Stomach (tissue), 9 donors: ENCODE measurements around the gene CDNF. TPM values are rescaled to one million over a fixed set of nuclear protein-coding genes. Genes with fewer than 3 reads are reported as not detected.

ENCODE experiments used
- DNase-seq, 2 donors: peaks; one replicate each; pipeline versions ENCODE4 v3.0.0 to v3.0.0-alpha.2; 2013 to 2019
- H3K27ac ChIP-seq, 5 donors: fragments of 200-600 bp in 4 of 5; sonication (generic) in 4 of 5; one replicate each; pipeline ENCODE4 v1.5.1; 2013 to 2019; ENCODE audit warnings: mild to moderate bottlenecking in 1 of 5, moderate library complexity in 1 of 5
- H3K27me3 ChIP-seq, 3 donors: fragments of 200-600 bp; sonication (generic); one replicate each; pipeline ENCODE4 v1.5.1; 2017 to 2019; ENCODE audit warnings: mixed run types in 1 of 3
- H3K36me3 ChIP-seq, 4 donors: fragments of 200-600 bp; sonication (generic); 1 replicate in 3 of 4; 2 replicates in 1 of 4; pipeline ENCODE4 v1.5.1; 2016 to 2019
- H3K4me1 ChIP-seq, 4 donors: fragments of 200-600 bp; sonication (generic); one replicate each; pipeline ENCODE4 v1.5.1; 2016 to 2019
- H3K4me3 ChIP-seq, 4 donors: fragments of 200-600 bp; sonication (generic) in 3 of 4; one replicate each; pipeline ENCODE4 v1.5.1; 2016 to 2019; ENCODE audit warnings: mild to moderate bottlenecking in 1 of 4
- H3K9me3 ChIP-seq, 4 donors: fragments of 200-600 bp; sonication (generic); one replicate each; pipeline ENCODE4 v1.5.1; 2016 to 2019
- EP300 ChIP-seq: sonication (generic); formaldehyde crosslinking; IDR thresholded peaks from one replicate; pipeline ENCODE4 v1.6.1; 2017; ENCODE audit warnings: antibody characterized with exemption
- POLR2A ChIP-seq, 4 donors: fragments of 450-650 bp; IDR thresholded peaks; one replicate each; pipeline ENCODE4 v1.6.1; 2016; ENCODE audit warnings: antibody characterized with exemption in 4 of 4, control low read depth in 2 of 4, mild to moderate bottlenecking in 1 of 4, moderate library complexity in 1 of 4
- POLR2AphosphoS5 ChIP-seq, 3 donors: sonication (generic); formaldehyde crosslinking; IDR thresholded peaks; one replicate each; pipeline ENCODE4 v1.6.1; 2016; ENCODE audit warnings: antibody characterized with exemption in 3 of 3
- WGBS, 5 donors: extraction: QIAGEN DNeasy Blood & Tissue Kit in 3 of 5; methylation state at CpG; one replicate each; pipeline versions ENCODE4 v1.1.5 to v1.1.7; 2013 to 2018; 5-methylcytosine and 5-hydroxymethylcytosine counted together
- intact Hi-C: fragments of 100-400 bp; cut with DNase I; formaldehyde crosslinking; loops from one replicate; pipeline ENCODE4 v1.15.1; 2023; ENCODE audit warnings: low total_unique reads
- polyA plus RNA-seq, 3 donors: library from polyadenylated mRNA; stranded (reverse); fragments of 200-250 nt; gene quantifications; one replicate each; pipeline ENCODE4 v1.2.3, GENCODE V29; 2013
- total RNA-seq, 5 donors: library from RNA; depleted of rRNA; stranded (reverse); fragments of >200 nt; gene quantifications; one replicate each; pipeline versions ENCODE4 v1.1.0 to v1.2.3, GENCODE V29; 2014 to 2016
- TF ChIP-seq, protein P1 (sequence below), 7 experiments: fragments of 450-650 bp in 4 of 7; fragments of 200-600 bp in 3 of 7; sonication (generic) in 3 of 7; IDR thresholded peaks; one replicate each; pipeline ENCODE4 v1.5.1; 2016 to 2019; ENCODE audit warnings: antibody characterized with exemption in 7 of 7, control low read depth in 2 of 7, mild to moderate bottlenecking in 1 of 7
- donor health status: healthy with polysubstance abuse.
- donor health status: Bipolar disorder and iron deficiency.
- donor health status: healthy.

Gene CDNF
- total and polyA plus RNA-seq, 8 donors: 0.75 to 212 (median 4.1) TPM; not detected in 3

DNA sequence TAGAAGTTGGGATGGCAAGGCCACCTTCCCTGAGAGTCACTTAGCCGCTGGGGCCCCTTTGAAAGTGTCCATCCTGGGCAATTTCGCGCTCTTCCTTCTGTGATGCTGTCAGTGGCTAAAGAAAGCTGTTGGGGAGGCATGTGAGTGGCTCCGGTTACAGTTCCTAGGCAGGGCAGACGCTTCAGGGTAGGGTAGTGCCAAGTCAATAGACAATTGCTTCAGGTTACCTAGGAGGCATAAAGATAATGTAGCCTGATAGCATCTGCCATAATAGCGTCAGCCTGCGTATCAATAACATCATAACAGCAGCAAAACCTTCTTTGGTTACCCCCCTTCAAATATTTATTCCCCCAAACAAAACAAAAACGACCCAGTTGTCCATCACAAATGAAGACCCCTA lies 63.0 kb downstream of the CDNF start, which contains the start of gene FAM107B:
FAM107B (minus strand) TSS at position 101 of the 400 bp plus-strand sequence. CDS start 234 bp downstream, outside the sequence.
- no peak for DNase-seq
- no peak within 1 kb of the TSS for H3K4me3 ChIP-seq
- intact Hi-C loops: no loop called here
- peak within 1 kb of the TSS in 2 of 5 donors; percentile 20 to 48 for H3K27ac ChIP-seq
- no peak for TF ChIP-seq POLR2AphosphoS5 (IDR thresholded peaks at IDR 0.05)
- TF ChIP-seq, protein P1, sequence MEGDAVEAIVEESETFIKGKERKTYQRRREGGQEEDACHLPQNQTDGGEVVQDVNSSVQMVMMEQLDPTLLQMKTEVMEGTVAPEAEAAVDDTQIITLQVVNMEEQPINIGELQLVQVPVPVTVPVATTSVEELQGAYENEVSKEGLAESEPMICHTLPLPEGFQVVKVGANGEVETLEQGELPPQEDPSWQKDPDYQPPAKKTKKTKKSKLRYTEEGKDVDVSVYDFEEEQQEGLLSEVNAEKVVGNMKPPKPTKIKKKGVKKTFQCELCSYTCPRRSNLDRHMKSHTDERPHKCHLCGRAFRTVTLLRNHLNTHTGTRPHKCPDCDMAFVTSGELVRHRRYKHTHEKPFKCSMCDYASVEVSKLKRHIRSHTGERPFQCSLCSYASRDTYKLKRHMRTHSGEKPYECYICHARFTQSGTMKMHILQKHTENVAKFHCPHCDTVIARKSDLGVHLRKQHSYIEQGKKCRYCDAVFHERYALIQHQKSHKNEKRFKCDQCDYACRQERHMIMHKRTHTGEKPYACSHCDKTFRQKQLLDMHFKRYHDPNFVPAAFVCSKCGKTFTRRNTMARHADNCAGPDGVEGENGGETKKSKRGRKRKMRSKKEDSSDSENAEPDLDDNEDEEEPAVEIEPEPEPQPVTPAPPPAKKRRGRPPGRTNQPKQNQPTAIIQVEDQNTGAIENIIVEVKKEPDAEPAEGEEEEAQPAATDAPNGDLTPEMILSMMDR (IDR thresholded peaks at IDR 0.05): no peak
- TF ChIP-seq EP300: no peak
- no peak for TF ChIP-seq POLR2A (IDR thresholded peaks at IDR 0.05)
- H3K27me3 ChIP-seq: no peaks in the 10 kb centered on the region
- H3K4me1 ChIP-seq: peaks cover 0 to 18% (median 3%) of the 10 kb centered on the region in 4 donors
- WGBS, 5 donors: 87 to 91% (median 89%) methylated on average over 7 to 8 of the region's 8 CpGs
- no peaks in the 10 kb centered on the region for H3K36me3 ChIP-seq
- no peaks in the 10 kb centered on the region for H3K9me3 ChIP-seq

DNA sequence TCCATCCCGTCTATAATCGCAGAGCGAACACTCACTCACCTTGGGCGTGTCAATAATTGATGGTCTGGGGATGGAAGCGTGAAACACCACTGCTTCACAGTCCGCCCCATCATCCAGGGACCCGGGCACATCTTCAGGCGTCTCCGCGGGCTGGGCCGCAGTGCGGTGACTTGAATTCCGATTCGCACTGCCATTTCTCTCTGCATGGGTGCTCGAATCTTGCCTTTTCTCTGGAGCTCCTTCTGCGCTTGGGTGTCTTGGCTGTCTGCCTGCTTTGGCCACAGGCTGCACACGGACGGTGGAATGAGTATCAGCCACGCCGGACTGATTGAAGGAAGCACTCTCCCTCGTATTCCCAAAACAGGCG lies 63.6 kb downstream of the CDNF start:
- TF ChIP-seq EP300 (no peak), POLR2AphosphoS5 (IDR thresholded peaks at IDR 0.05) (no peak), POLR2A (IDR thresholded peaks at IDR 0.05) (no peak)
- TF ChIP-seq, protein P1 (IDR thresholded peaks at IDR 0.05): no peak
- Histone ChIP-seq H3K27me3 (no peaks in the 10 kb centered on the region), H3K4me3 (no peak overlapping the region), H3K9me3 (no peaks in the 10 kb centered on the region), H3K27ac (peak overlapping the region in 2 of 5 donors; percentile 20 to 48), H3K4me1 (peaks cover 0 to 14% (median 0%) of the 10 kb centered on the region in 4 donors), H3K36me3 (no peaks in the 10 kb centered on the region)
- no peak for DNase-seq
- intact Hi-C loops: no loop called here
- 84 to 94% (median 91%) methylated on average over 10 to 22 of the region's 22 CpGs for WGBS, 5 donors

DNA sequence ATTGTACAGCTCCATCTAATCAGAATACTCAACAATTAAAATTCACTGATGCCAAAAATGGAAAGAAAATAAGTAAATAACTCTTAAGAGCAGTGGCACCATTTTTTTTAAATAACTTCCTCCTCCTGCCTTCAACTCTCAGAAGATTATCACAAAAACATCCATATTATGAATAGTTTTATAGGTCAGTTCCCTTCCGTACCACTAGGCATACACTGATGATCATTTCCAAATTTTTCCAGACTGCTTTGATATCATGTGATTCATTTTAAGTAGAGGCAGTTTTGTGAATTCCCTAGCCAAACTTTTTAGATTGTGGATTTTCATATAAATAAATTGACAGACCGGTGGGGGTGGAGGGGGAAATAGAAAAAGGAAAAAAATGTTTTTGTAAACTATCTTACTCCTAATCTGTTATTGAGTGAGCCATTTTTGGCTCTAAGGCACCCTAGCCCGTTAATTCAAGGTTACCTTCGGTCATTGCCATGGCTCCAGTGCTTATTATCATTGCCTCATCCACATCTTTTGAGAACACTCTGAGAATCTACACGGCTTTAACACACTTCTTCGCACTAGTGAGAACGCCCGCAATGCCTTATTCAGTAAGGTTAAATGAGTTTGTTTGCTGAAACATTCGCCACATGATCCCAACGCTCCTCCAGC lies 64.2 kb downstream of the CDNF start:
- no peak for DNase-seq
- Histone ChIP-seq H3K4me1 (peaks cover 0 to 9% (median 0%) of the 10 kb centered on the region in 4 donors), H3K4me3 (no peak overlapping the region), H3K27ac (peak overlapping the region in 1 of 5 donors; percentile 48), H3K9me3 (no peaks in the 10 kb centered on the region), H3K27me3 (no peaks in the 10 kb centered on the region), H3K36me3 (no peaks in the 10 kb centered on the region)
- intact Hi-C loops: no loop called here
- no peak for TF ChIP-seq EP300
- TF ChIP-seq, protein P1 (IDR thresholded peaks at IDR 0.05): no peak
- TF ChIP-seq POLR2AphosphoS5 (IDR thresholded peaks at IDR 0.05): peak in 2 of 3 donors; percentile 7 to 27
- no peak for TF ChIP-seq POLR2A (IDR thresholded peaks at IDR 0.05)
- 80 to 88% (median 82%) methylated on average over 10 of the region's 10 CpGs for WGBS, 5 donors

DNA sequence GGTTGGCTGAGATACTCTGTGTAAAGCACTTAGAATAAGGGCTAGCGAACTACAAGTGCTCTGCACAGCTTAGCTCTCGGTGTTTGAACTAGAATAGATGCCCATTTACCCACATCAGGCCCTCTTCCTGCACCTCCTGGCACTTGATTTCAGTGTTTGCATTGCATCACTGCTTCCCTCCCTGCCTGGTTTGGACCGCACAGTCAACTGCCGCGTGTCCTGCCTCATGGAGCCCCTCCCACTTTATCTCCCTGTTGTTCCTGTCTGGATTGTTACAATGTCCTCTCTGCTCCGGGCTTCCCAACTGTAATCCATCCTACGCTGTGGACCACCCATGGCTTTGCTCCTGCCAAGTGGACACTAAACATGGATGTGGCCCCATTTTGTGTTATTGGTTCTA lies 65.4 kb downstream of the CDNF start:
- H3K9me3 ChIP-seq: no peaks in the 10 kb centered on the region
- TF ChIP-seq POLR2A (IDR thresholded peaks at IDR 0.05) (no peak), EP300 (no peak), POLR2AphosphoS5 (IDR thresholded peaks at IDR 0.05) (no peak)
- TF ChIP-seq, protein P1 (IDR thresholded peaks at IDR 0.05): no peak
- H3K27ac ChIP-seq: no peak overlapping the region
- WGBS, 5 donors: 51 to 66% (median 52%) methylated on average over 7 of the region's 7 CpGs
- H3K36me3 ChIP-seq: no peaks in the 10 kb centered on the region
- peaks cover 0 to 6% (median 0%) of the 10 kb centered on the region in 4 donors for H3K4me1 ChIP-seq
- DNase-seq: peak in 1 of 2 donors; percentile 46
- no peaks in the 10 kb centered on the region for H3K27me3 ChIP-seq
- intact Hi-C loops: no loop called here
- no peak overlapping the region for H3K4me3 ChIP-seq
